Osteocyte (in vitro differentiated cells): ENCODE measurements around the gene RACK1. TPM values are rescaled to one million over a fixed set of nuclear protein-coding genes. Genes with fewer than 3 reads are reported as not detected.
"Not testable (repeated sequence)": the region's sequence is repeated elsewhere in the genome, so short reads cannot be mapped to it uniquely, and the experiment has no call there.

ENCODE experiments used
- DNase-seq: peaks from one replicate; pipeline ENCODE4 v3.0.0; 2021; ENCODE audit warnings: mixed read lengths; ENCODE audit not compliant: unreplicated experiment; ENCODE audit errors: extremely low spot score
- H3K27ac Mint-ChIP-seq: one replicate; pipeline ENCODE4 v1.8.0; 2021; ENCODE audit warnings: mild to moderate bottlenecking, mixed read lengths; ENCODE audit not compliant: unreplicated experiment
- H3K27me3 Mint-ChIP-seq: one replicate; pipeline ENCODE4 v1.8.0; 2021; ENCODE audit warnings: mixed read lengths; ENCODE audit not compliant: unreplicated experiment
- H3K36me3 Mint-ChIP-seq: one replicate; pipeline ENCODE4 v1.8.0; 2021; ENCODE audit warnings: mixed read lengths; ENCODE audit not compliant: unreplicated experiment
- H3K4me1 Mint-ChIP-seq: one replicate; pipeline ENCODE4 v1.8.0; 2021; ENCODE audit warnings: mixed read lengths; ENCODE audit not compliant: unreplicated experiment
- H3K4me3 Mint-ChIP-seq: one replicate; pipeline ENCODE4 v1.8.0; 2021; ENCODE audit warnings: mild to moderate bottlenecking, moderate library complexity, mixed read lengths; ENCODE audit not compliant: unreplicated experiment
- H3K9me3 Mint-ChIP-seq: one replicate; pipeline ENCODE4 v1.8.0; 2021; ENCODE audit warnings: mixed read lengths; ENCODE audit not compliant: unreplicated experiment
- CTCF ChIP-seq: fragments of 200-600 bp; sonication (generic); IDR thresholded peaks from 2 replicates; pipeline ENCODE4 v1.5.0; 2021; ENCODE audit warnings: antibody characterized with exemption, mild to moderate bottlenecking, moderate library complexity
- total RNA-seq: library from RNA; stranded (reverse); gene quantifications from 2 replicates; pipeline ENCODE4 v1.2.1, GENCODE V29; 2021

RACK1 gene
- total RNA-seq, 1 donor from 2014 or later: 1,921 TPM

GRCh38 chr5:181215997-181216989 is 27.4 kb downstream of the RACK1 start:
- Mint-ChIP-seq H3K27ac (no peak overlapping the region), H3K27me3 (peaks cover 3% of the 10 kb centered on the region), H3K36me3 (no peaks in the 10 kb centered on the region), H3K4me3 (peak overlapping the region; percentile 75), H3K9me3 (no peaks in the 10 kb centered on the region), H3K4me1 (peaks cover 20% of the 10 kb centered on the region)
- no peak for DNase-seq
- no peak for TF ChIP-seq CTCF

- not testable (repeated sequence) for H3K4me3 Mint-ChIP-seq, H3K27ac Mint-ChIP-seq, H3K9me3 Mint-ChIP-seq, DNase-seq, H3K27me3 Mint-ChIP-seq, H3K36me3 Mint-ChIP-seq
- peaks cover 20% of the 10 kb centered on the region for H3K4me1 Mint-ChIP-seq
Observed at GRCh38 chr5:181214249-181214648, 29.5 kb downstream of the RACK1 start.

GRCh38 chr5:181212934-181213333 is 30.8 kb downstream of the RACK1 start:
- DNase-seq: no peak
- Mint-ChIP-seq H3K27me3 (peaks cover 3% of the 10 kb centered on the region), H3K27ac (no peak overlapping the region), H3K36me3 (no peaks in the 10 kb centered on the region), H3K9me3 (no peaks in the 10 kb centered on the region), H3K4me1 (peaks cover 18% of the 10 kb centered on the region), H3K4me3 (no peak overlapping the region)
- no peak for TF ChIP-seq CTCF

- Mint-ChIP-seq H3K9me3 (no peaks in the 10 kb centered on the region), H3K4me3 (no peak overlapping the region), H3K27me3 (peaks cover 3% of the 10 kb centered on the region), H3K27ac (no peak overlapping the region), H3K36me3 (no peaks in the 10 kb centered on the region), H3K4me1 (peaks cover 11% of the 10 kb centered on the region)
- no peak for DNase-seq
- no peak for TF ChIP-seq CTCF
Observed at GRCh38 chr5:181212080-181212479, 31.6 kb downstream of the RACK1 start.

GRCh38 chr5:181211208-181211607 is 32.5 kb downstream of the RACK1 start:
- Mint-ChIP-seq H3K4me1 (peaks cover 14% of the 10 kb centered on the region), H3K27me3 (peaks cover 3% of the 10 kb centered on the region), H3K4me3 (no peak overlapping the region), H3K36me3 (no peaks in the 10 kb centered on the region), H3K27ac (no peak overlapping the region), H3K9me3 (no peaks in the 10 kb centered on the region)
- TF ChIP-seq CTCF: no peak
- DNase-seq: no peak

- not testable (repeated sequence) for DNase-seq, H3K27me3 Mint-ChIP-seq, H3K36me3 Mint-ChIP-seq, H3K4me3 Mint-ChIP-seq, H3K27ac Mint-ChIP-seq, H3K9me3 Mint-ChIP-seq
- peaks cover 18% of the 10 kb centered on the region for H3K4me1 Mint-ChIP-seq
Observed at GRCh38 chr5:181210698-181211097, 33.0 kb downstream of the RACK1 start.

- H3K4me1 Mint-ChIP-seq: peaks cover 20% of the 10 kb centered on the region
- not testable (repeated sequence) for H3K27me3 Mint-ChIP-seq, H3K9me3 Mint-ChIP-seq, H3K4me3 Mint-ChIP-seq, H3K27ac Mint-ChIP-seq, DNase-seq, H3K36me3 Mint-ChIP-seq
Observed at GRCh38 chr5:181210148-181210547, 33.6 kb downstream of the RACK1 start.

- DNase-seq, H3K9me3 Mint-ChIP-seq, H3K27ac Mint-ChIP-seq, H3K4me3 Mint-ChIP-seq, H3K27me3 Mint-ChIP-seq, H3K36me3 Mint-ChIP-seq: not testable (repeated sequence)
- peaks cover 23% of the 10 kb centered on the region for H3K4me1 Mint-ChIP-seq
Observed at GRCh38 chr5:181209006-181209405, 34.7 kb downstream of the RACK1 start.
